ENCODE measurements around the gene IPO4. TPM values are rescaled to one million over a fixed set of nuclear protein-coding genes. Genes with fewer than 3 reads are reported as not detected.

The IPO4 gene
- total RNA-seq, 1 experiment from 2014 or later = 116 TPM

DNA sequence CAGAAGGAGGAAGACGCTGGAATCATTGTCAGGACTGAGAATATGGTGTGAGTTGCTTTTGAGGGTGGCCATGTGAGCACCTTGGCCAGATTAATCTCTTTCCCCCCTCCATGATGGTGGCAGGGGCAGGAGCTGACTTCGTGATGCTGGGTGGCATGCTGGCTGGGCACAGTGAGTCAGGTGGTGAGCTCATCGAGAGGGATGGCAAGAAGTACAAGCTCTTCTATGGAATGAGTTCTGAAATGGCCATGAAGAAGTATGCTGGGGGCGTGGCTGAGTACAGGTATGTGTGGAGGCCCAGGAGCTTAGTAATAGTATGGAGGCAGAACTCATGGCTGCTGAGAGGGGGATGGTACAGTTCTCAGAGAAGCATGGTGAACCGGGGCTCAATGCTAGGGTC, 49.5 kb upstream of the IPO4 start:
- Histone ChIP-seq H2BK120ac (ENCODE audit: low read depth, low read length, poor library complexity, severe bottlenecking) (no peak overlapping the region), H3K9ac (ENCODE audit: extremely low read depth, insufficient read length, low read length) (no peak overlapping the region), H4K5ac (ENCODE audit: insufficient read length, low read depth, low read length) (no peak overlapping the region), H3K4ac (ENCODE audit: low read depth, low read length) (no peak overlapping the region), H2BK5ac (ENCODE audit: insufficient read length, low read length) (no peak overlapping the region), H3K4me2 (ENCODE audit: insufficient read depth, insufficient read length, low read length) (no peak overlapping the region), H3K14ac (ENCODE audit: insufficient read depth, low read length) (no peak overlapping the region), H3K27ac (ENCODE audit: insufficient read length, low read depth, low read length) (no peak overlapping the region), H3T11ph (ENCODE audit: low read length) (no peak overlapping the region), H3K4me1 (ENCODE audit: insufficient read depth, low read length) (0 out of 2 replicates have a peak, but pooled peaks cover 6% of the 10 kb centered on the region), H3K23me2 (ENCODE audit: insufficient read length, low read depth, low read length, poor library complexity, severe bottlenecking) (peaks cover 11% of the 10 kb centered on the region), H4K20me1 (ENCODE audit: control insufficient read depth, insufficient read depth, insufficient read length) (peaks cover 2% of the 10 kb centered on the region), H2BK12ac (ENCODE audit: insufficient read length, low read depth, low read length) (no peak overlapping the region), H3K23ac (ENCODE audit: insufficient read length, low read depth, low read length) (no peak overlapping the region), H3K79me1 (ENCODE audit: insufficient read depth, low read depth, low read length, poor library complexity, severe bottlenecking) (no peaks in the 10 kb centered on the region), H3K27me3 (ENCODE audit: insufficient read depth, low read length) (no peaks in the 10 kb centered on the region), H3K79me2 (ENCODE audit: insufficient read depth, low read length) (no peaks in the 10 kb centered on the region), H3K56ac (ENCODE audit: insufficient read length, low read depth, low read length) (no peak overlapping the region), H2BK20ac (ENCODE audit: low read depth, low read length, poor library complexity, severe bottlenecking) (no peak overlapping the region), H4K91ac (ENCODE audit: insufficient read length, low read depth, low read length) (no peak overlapping the region), H2AK5ac (ENCODE audit: insufficient read length, low read length) (no peak overlapping the region), H2BK15ac (ENCODE audit: low read depth, low read length) (no peak overlapping the region), H3K18ac (ENCODE audit: insufficient read length, low read depth, low read length) (no peak overlapping the region), H3K9me3 (ENCODE audit: control insufficient read depth, low read depth, low read length) (no peaks in the 10 kb centered on the region), H4K8ac (replicated peaks; ENCODE audit: insufficient read length, low read depth, low read length) (no peak overlapping the region), H2AFZ (ENCODE audit: low read length) (no peak overlapping the region)
- no peak for DNase-seq
- Mint-ChIP-seq H3K9me3 (no peaks in the 10 kb centered on the region), H3K4me3 (no peak overlapping the region; a peak in 1 of 5 replicates), H3K27me3 (ENCODE audit: low read depth) (no peaks in the 10 kb centered on the region), H3K27ac (no peak overlapping the region), H3K36me3 (ENCODE audit: insufficient read depth in 1 of 3, low read depth in 3 of 3) (peaks cover 35 to 68% (median 67%) of the 10 kb centered on the region in 3 experiments; a peak in 6 of 7 replicates), H3K4me1 (peaks cover 12 to 17% of the 10 kb centered on the region in 2 experiments)
- WGBS (ENCODE audit: extremely low coverage, insufficient read length, low lambda C conversion rate) = no CpG with 5 or more reads among the region's 5 CpGs
- TF ChIP-seq CTCF (conservative IDR thresholded peaks at IDR 0.05) = no peak
